Measurements from ENCODE around the gene POLH. TPM values are rescaled to one million over a fixed set of nuclear protein-coding genes. Genes with fewer than 3 reads are reported as not detected.

POLH gene
- total RNA-seq, 1 donor from 2014 or later, result 4.3 TPM

- intact Hi-C loops (cut with DNase I), result no loop called here
Observed at GRCh38 chr6:43614396-43614730, 38.4 kb downstream of the POLH start.

DNA sequence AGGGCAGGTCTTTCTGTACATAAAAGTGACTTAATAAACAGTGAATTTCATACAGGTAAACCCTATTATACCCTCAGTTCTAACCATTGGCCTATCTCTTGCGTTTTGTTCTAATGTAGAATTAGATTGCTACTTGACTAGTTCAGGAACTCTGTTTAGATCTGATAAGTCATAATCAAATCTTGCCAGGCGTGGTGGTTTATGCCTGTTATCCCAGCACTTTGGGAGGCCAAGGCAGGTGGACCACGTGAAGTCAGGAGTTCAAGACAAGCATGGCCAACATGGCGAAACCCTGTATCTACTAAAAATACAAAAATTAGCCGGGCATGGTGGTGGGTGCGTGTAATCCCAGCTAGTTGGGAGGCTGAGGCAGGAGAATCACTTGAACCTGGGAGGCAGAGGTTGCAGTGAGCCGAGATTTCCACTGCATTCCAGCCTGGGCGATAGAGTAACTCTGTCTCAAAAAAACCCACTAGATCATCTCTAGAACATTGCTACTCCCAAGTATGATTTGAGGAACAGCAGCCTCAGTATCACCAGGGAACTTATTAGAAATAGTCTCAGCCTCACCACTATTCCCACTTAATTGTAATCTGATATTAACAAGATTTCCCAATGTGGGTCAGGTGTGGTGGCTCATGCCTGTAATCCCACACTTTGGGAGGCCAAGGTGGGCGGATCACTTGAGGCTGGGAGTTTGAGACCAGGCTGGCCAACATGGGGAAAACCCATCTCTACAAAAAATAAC lies 40.9 kb downstream of the POLH start:
- TF ChIP-seq, protein P1, sequence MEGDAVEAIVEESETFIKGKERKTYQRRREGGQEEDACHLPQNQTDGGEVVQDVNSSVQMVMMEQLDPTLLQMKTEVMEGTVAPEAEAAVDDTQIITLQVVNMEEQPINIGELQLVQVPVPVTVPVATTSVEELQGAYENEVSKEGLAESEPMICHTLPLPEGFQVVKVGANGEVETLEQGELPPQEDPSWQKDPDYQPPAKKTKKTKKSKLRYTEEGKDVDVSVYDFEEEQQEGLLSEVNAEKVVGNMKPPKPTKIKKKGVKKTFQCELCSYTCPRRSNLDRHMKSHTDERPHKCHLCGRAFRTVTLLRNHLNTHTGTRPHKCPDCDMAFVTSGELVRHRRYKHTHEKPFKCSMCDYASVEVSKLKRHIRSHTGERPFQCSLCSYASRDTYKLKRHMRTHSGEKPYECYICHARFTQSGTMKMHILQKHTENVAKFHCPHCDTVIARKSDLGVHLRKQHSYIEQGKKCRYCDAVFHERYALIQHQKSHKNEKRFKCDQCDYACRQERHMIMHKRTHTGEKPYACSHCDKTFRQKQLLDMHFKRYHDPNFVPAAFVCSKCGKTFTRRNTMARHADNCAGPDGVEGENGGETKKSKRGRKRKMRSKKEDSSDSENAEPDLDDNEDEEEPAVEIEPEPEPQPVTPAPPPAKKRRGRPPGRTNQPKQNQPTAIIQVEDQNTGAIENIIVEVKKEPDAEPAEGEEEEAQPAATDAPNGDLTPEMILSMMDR (IDR thresholded peaks at IDR 0.05), result no peak
- Histone ChIP-seq H3K4me1 (no peaks in the 10 kb centered on the region), H3K27ac (no peak overlapping the region), H3K27me3 (no peaks in the 10 kb centered on the region), H3K9me3 (no peaks in the 10 kb centered on the region), H3K4me3 (no peak overlapping the region), H3K36me3 (peaks cover 20 to 60% of the 10 kb centered on the region in 2 donors)
- intact Hi-C loops (cut with DNase I), result no loop called here
- DNase-seq (ENCODE audit: low spot score in 2 of 2), result no peak

More at GRCh38 chr6:43614396-43614730, 38.4 kb downstream of the POLH start:
- TF ChIP-seq, protein P1 (IDR thresholded peaks at IDR 0.05), result no peak
- Histone ChIP-seq H3K27me3 (no peaks in the 10 kb centered on the region), H3K9me3 (no peaks in the 10 kb centered on the region), H3K4me3 (no peak overlapping the region), H3K36me3 (peaks cover 13 to 49% of the 10 kb centered on the region in 2 donors), H3K4me1 (no peaks in the 10 kb centered on the region), H3K27ac (no peak overlapping the region)
- DNase-seq (ENCODE audit: low spot score in 2 of 2), result no peak

GRCh38 chr6:43621078-43621835 lies 45.3 kb downstream of the POLH start:
- Histone ChIP-seq H3K36me3 (peaks cover 49 to 70% of the 10 kb centered on the region in 2 donors), H3K27ac (no peak overlapping the region), H3K27me3 (no peaks in the 10 kb centered on the region), H3K4me1 (no peaks in the 10 kb centered on the region), H3K4me3 (no peak overlapping the region), H3K9me3 (no peaks in the 10 kb centered on the region)
- DNase-seq (ENCODE audit: low spot score in 2 of 2), result no peak
- intact Hi-C loops (cut with DNase I), result loop anchor here (10.0 kb wide), 1 partner anchor 1836 kb away; the partner anchor contains the start of genes PRICKLE4 and TOMM6
- TF ChIP-seq, protein P1 (IDR thresholded peaks at IDR 0.05), result no peak

GRCh38 chr6:43621836-43622180 lies 45.8 kb downstream of the POLH start:
- no peak overlapping the region for H3K27ac ChIP-seq
- intact Hi-C loops (cut with DNase I), result loop anchor here (10.0 kb wide), 1 partner anchor 1837 kb away; the partner anchor contains the start of genes PRICKLE4 and TOMM6
- no peak overlapping the region for H3K4me3 ChIP-seq
- no peaks in the 10 kb centered on the region for H3K9me3 ChIP-seq
- no peak for DNase-seq (ENCODE audit: low spot score in 2 of 2)
- H3K36me3 ChIP-seq, result peaks cover 49 to 70% of the 10 kb centered on the region in 2 donors
- TF ChIP-seq, protein P1 (IDR thresholded peaks at IDR 0.05), result no peak
- no peaks in the 10 kb centered on the region for H3K27me3 ChIP-seq
- peaks cover 2 to 4% of the 10 kb centered on the region in 2 donors for H3K4me1 ChIP-seq

DNA sequence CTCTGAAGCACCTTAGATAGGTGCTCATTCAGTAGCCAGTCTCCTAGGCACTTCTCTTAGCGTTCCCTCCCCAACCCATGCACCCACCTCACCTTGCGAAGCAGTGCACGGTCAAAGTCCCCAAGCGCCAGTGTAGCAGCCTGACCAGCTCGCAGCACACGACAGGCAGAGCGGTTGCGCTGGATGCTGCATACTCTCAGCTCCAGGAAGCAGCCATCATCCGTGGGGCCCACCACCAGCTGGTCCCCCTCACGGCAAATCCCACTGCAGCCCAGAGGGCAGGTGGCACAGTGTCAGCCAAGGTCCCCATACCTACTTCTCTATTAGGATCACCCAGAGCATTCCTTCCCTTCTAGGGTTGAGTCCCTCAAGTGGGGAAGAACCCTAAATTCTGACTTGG lies 46.6 kb downstream of the POLH start:
- H3K36me3 ChIP-seq, result peaks cover 49 to 70% of the 10 kb centered on the region in 2 donors
- no peak overlapping the region for H3K4me3 ChIP-seq
- intact Hi-C loops (cut with DNase I), result loop anchor here (10.0 kb wide), 1 partner anchor 1838 kb away; the partner anchor contains the start of genes PRICKLE4 and TOMM6
- H3K27ac ChIP-seq, result no peak overlapping the region
- H3K27me3 ChIP-seq, result no peaks in the 10 kb centered on the region
- no peak for DNase-seq (ENCODE audit: low spot score in 2 of 2)
- peaks cover 5 to 9% of the 10 kb centered on the region in 2 donors for H3K4me1 ChIP-seq
- TF ChIP-seq, protein P1 (IDR thresholded peaks at IDR 0.05), result no peak
- H3K9me3 ChIP-seq, result no peaks in the 10 kb centered on the region
